ENCODE data around the gene OVOL1.

OVOL1 gene

DNA sequence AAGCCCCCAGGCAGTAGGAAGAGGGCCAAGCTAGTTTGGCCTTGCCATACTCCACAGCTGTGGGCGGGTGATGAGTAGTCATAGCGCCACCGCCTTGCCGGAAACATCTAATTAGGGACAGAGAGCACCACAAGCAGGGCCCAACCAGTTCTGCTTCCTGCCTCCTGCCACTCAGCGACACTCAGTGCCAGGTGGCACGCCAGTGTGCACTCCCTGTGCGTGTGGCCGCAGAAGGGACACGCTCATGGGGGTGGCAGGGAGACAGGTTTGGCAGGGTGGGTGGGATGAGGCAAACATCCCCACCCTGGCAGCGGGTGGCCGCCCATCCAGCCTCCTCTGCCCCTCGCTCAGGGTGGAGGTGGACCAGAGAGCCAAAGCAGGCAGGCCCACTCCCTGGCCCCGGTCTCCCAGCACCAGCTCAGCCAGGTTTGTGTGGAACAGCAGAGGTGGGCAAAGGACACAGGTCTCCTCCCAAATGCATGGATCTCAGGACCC lies 4.9 kb downstream of the OVOL1 start:
- DNase-seq (ENCODE audit: low read depth), result no peak

DNA sequence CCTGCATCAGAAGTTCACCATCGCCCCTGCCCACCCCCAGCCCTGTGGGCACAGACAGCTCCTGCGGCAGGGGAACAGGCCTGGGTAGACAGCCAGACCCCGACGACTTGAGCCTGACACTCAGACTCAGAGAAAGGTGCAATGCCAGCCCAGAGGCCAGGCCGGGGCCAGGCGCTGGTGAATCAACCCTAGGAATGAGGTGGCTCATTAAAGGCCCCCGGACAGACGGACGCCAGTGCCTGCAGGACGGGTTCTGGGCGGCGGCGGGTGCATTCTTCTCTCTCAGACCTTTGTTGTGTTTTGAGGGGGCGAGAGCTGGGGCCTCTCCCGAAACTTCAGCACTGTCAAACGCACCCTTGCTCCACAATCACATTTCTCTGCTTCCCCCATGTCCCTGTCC lies 5.6 kb downstream of the OVOL1 start:
- DNase-seq (ENCODE audit: low read depth), result no peak

DNA sequence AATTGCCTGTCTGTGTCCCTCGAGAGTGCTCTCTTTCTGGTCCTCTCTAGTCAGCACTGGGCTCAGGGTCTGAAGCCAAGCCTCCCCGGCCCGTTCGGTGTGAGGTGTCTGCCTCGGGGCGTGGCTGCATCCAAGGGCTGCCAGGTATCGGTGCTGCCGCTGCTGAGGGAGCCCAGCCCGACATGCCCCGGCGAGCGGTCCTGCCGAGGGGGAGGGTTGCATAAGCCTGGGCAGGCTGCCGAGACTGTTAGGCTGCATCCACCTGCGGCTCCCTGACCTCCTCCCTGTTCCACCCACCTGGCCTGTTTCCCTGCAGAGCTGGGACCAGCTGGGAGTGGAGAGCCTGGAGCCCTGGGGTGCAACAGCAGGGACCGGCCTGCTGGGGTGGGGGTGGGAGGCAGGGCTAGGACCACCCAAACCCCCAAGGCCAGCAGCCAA lies 6.3 kb downstream of the OVOL1 start:
- no peak for DNase-seq (ENCODE audit: low read depth)

- DNase-seq (ENCODE audit: low read depth), result no peak
Observed at GRCh38 chr11:65793625-65794400, 7.0 kb downstream of the OVOL1 start.

DNA sequence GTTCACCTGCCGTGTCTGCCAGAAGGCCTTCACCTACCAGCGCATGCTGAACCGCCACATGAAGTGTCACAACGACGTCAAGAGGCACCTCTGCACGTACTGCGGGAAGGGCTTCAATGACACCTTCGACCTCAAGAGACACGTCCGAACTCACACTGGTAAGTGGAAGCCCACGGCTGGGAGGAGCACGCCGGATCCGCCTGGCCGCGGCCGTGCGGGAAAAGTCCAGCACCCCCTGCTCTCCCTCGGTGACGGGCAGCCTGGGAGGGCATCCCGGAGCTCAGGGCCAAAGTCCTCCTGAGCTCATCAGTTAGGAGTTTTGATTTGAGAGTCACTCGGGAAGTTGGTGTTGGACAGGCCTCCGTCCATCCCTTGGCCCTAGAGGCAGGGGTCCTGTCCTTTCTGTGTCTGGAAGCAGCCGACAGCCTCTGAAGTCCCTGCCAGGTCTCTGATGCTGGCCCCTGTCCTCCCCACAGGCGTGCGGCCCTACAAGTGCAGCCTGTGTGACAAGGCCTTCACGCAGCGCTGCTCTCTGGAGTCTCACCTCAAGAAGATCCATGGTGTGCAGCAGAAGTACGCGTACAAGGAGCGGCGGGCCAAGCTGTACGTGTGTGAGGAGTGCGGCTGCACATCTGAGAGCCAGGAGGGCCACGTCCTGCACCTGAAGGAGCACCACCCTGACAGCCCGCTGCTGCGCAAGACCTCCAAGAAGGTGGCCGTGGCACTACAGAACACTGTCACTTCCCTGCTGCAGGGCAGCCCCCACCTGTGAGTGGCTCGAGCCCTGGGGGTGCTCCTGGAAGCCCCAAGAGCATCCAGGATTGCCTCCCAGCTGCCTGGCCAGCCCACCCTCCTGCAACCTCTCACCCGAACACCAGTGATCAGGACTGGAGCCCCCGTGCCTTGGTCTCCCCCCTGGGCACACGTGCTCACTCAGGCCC lies 8.0 kb downstream of the OVOL1 start:
- DNase-seq (ENCODE audit: low read depth), result no peak

DNA sequence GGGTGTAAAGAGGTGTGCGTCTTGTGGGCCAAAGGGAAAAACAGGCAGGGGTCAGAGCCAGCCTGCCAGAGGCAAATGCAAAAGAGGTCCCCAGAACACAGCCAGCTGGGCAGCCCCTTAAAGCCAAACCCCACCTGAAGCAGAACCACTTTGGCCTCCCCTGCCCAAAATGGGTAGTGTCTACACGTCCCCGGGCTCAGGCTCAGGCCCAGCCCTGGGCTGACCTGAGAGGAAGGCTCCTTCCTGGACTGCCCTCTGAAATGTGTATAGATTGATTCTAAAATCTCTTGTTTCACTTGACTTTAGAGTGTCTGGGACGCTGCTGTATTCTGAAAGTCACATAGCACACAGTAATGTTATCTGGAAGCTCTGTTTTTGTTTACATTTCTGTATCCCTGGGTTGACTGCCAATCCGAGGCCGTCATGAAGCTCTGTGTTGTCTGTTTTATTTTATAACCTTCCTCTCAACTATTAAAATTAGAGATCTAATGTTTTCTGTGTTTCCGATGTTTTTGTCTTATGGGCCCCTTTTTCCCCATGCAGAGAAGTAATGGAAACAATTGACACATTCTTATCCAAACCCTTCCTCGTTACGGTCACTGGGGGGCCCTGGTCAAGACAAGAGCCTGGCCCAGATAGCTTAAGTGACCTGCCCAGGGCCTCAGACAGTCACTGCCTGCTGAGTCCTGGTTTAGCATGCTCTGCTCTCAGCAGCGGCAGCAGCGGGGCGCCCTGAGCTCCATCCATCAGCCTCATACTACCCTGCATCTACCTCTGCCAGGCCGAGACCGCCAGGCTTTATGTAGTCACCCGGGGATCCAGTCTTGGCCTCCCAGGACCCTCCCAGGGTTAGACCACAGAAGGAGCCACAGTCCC lies 10.1 kb downstream of the OVOL1 start:
- DNase-seq (ENCODE audit: low read depth), result no peak

DNA sequence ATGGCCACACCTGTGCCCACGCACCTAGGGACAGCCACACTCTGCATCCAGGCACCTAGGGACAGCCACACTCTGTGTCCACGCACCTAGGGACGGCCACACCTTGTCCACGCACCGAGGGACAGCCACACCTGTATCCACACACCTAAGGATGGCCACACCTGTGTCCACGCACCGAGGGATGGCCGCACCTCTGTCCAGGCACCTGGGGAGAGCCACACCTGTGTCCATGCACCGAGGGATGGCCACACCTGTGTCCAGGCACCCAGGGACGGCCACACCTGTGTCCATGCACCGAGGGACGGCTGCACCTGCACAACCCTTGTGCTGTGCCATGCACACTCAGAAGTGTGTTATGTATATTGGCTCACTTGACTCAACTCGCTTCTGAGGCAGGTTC lies 10.8 kb downstream of the OVOL1 start:
- DNase-seq (ENCODE audit: low read depth), result no peak

DNA sequence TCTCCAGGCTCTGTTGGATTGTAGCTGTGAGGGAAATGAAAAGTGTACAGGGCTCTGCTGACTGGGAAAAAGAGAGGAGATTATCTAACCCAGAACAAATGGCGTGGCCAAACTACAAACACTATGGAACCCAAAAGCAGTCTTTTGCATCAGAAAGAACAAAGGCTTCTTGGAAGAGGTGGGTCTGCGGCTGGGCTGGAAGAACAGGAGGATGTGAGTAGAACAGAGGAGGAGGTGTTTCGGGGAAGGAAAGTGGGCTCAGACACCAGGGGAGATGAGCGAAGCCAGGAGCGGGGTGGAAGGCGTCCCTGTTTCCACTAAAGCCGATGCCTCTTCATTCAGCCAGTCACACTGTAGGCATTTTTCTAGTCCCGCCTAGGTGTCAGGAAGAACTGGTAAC lies 12.0 kb downstream of the OVOL1 start:
- DNase-seq (ENCODE audit: low read depth), result no peak

- DNase-seq (ENCODE audit: low read depth), result no peak
Observed at GRCh38 chr11:65801153-65801987, 14.5 kb downstream of the OVOL1 start.

- DNase-seq (ENCODE audit: low read depth), result no peak
Observed at GRCh38 chr11:65802841-65803240, 16.0 kb downstream of the OVOL1 start.

DNA sequence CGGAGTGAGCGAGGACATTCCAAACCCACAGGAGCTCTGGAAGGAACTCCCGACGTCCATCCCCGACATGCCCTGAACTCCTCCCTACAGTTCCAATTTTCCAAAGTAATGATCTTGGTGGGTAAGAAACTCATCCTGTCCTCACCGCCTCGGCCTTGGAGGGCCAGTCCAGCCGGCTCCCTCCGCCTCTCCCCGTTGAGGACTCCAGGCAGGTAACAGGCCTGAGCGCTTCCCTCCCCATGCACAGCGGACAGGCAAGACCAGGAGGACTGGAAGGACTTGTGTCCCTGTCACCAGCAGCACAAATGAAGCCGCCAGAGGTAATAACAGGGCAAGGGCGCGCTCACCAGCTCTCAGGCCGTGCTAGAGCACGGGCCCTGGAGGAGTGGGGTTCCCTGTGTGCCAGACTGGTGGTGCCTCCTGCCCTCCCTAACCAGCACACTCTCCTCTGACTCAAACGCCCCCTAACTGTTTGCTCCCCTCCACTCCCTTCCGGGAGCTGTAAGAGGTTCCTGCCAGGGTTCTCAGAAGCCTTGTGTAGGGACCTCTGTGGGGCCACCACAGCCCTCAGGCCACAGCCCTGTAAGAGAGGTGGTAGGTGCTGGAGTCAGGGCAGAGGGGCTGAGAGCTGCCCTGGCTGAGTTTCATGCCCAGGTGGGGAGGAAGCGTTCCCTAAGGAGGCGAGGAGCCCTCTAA lies 17.1 kb downstream of the OVOL1 start:
- DNase-seq (ENCODE audit: low read depth), result no peak

- no peak for DNase-seq (ENCODE audit: low read depth)
Observed at GRCh38 chr11:65806979-65807378, 20.1 kb downstream of the OVOL1 start.

DNA sequence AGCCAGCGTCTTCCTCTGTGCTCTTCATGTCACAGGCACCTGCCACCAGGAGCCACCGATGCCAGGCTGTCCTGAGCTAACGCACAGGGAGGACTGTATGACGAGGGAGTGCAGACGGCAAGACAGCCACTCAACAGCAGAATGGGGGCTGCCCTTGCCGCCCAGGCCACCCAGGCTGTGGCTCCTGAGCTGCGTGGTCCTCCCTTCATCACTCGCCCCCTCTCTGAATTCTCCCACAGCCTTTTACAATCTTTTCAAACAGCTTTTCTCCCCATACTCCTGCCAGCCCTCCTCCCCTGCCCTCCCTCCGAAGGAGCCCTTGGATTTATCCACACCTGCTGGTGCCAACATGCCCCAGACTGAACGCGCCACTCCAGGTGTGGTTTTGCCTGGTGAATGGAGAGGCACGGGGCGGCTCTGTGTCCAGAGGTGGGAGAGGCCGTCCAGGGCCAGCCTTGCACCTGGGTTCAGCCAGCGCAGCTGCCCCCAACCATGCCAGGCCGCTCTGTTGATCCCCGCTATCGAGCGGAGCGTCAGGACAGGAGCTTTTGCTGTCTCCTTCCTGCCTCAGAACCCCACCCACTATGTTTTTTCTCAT lies 22.0 kb downstream of the OVOL1 start:
- no peak for DNase-seq (ENCODE audit: low read depth)

DNA sequence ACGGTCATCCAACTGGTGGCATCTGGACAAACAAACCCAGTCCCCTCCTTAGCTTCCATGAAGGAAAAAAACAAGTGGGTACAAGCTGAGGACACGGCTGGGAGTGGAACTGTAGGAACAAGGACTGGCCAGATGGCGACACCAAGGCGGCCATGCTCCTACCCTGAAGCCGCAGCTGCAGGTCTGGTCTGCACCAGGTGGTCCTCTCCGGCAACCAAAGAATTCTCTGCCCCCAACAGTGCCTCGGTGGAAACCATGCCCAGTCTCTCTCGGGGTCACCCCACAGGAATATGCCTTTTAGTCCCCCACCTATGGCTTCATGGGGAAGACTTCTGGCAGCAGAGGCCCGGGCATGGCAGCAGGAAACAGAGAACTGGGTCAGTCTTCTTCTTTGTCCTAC lies 22.6 kb downstream of the OVOL1 start:
- DNase-seq (ENCODE audit: low read depth), result no peak

DNA sequence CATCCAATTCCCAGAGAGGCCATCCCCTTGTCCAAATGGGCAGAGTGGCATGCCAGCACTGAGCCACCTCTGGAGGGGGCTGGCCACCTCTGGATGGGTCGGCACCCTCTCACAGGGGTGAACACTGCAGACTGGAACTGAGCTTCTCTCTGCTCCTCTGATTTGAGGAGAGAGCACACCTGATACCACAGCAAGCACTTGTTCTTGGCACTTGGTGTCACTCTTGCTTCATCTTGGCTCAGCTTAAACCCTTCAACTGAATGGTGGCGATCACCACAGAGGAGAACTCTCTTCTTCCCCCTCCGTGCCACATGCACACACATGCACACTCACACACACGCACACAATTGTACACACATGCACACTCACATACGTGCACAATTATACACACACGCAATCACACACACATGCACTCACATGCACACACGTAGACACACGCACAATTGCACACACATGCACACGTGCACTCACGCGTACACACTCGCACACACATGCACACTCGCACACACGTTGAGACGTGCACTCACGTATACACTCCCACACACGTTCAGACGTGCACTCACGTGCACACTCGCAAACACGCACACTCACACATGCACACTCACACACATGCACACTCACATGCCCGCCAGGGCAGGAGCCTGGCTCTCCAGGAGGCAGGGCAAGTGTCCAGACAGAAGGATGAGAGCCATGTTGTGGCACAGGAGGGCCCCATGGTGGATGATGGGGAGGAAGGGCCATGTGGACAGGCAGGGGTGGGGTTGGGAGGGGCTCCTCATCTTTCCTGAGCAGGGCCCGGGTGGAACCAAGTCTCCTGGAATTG lies 23.4 kb downstream of the OVOL1 start:
- DNase-seq (ENCODE audit: low read depth), result no peak

GRCh38 chr11:65811764-65812475 lies 25.1 kb downstream of the OVOL1 start:
- DNase-seq (ENCODE audit: low read depth), result no peak

- DNase-seq (ENCODE audit: low read depth), result no peak
Observed at GRCh38 chr11:65814131-65814985, 27.5 kb downstream of the OVOL1 start.
